GM21529 (cell line): Measurements from ENCODE around the gene SSRP1.

Experiments
- ATAC-seq: cut with Tn5 transposase; IDR thresholded peaks from one replicate; pipeline ENCODE4 v1.9.1; 2021; ENCODE audit not compliant: unreplicated experiment

Gene SSRP1

DNA sequence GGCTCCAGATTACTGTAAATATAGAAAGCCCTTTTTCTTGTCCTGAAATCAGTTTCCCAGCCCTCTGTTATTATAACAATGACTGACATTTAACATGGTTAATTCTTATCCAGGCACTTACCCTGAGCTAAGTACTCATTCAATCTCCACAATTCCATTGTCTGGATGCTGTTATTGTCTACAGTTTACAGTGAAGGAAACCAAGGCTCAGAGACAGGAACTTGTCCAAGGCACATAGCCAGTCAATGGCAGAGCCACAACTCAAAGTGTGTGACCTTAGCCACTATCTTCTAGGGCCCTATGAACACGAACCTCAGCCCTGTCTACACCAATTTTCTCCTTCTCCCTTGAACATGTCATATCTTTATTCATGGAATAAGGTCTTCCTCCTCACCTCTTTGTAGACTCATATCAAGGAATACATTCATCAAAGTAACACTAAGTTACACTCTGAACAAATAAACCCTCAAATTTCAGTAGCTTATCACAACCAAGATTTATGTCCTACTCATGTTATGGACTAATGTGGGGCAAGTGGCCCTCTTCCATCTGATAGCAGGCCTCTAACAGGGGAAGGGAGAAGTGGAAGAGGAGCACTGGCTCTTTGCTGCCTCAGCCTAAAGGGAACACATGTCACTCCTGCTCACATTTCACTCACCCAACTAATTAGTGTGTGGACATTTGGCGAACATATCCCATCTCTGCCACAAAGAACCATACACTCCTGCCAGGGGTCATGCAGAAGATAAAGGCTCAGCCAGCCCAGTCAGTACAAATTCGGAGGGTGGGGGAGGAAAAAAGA lies 59.3 kb downstream of the SSRP1 start:
- ATAC-seq: no peak
